Activated CD8-positive, alpha-beta T cell treated with anti-CD3 and anti-CD28 coated beads for 36 hours (primary cell): ENCODE data around the gene HTATIP2. TPM values are rescaled to one million over a fixed set of nuclear protein-coding genes. Genes with fewer than 3 reads are reported as not detected.

Source experiments
- ATAC-seq: fragments of 200-7000 bp; cut with Tn5 transposase; one replicate; pipeline ENCODE4 v1.10.0; 2021; ENCODE audit warnings: mild to moderate bottlenecking, moderate library complexity
- CTCF ChIA-PET: fragments of 350-600 bp; sonication (Branson Sonifier 250); formaldehyde crosslinking; loops from one replicate; lab custom pipeline; 2021; ENCODE audit warnings: antibody characterized with exemption; lab: Charles Lee
- POLR2A ChIA-PET: fragments of 350-600 bp; sonication (Branson Sonifier 250); formaldehyde crosslinking; loops from one replicate; lab custom pipeline; 2021; ENCODE audit warnings: antibody characterized with exemption; lab: Charles Lee
- DNase-seq: peaks from one replicate; pipeline ENCODE4 v3.0.0-alpha.2; 2020
- H3K27ac Mint-ChIP-seq: one replicate; pipeline ENCODE4 v1.8.0; 2021; ENCODE audit warnings: mild to moderate bottlenecking, mixed read lengths
- H3K27me3 Mint-ChIP-seq: one replicate; pipeline ENCODE4 v1.8.0; 2021; ENCODE audit warnings: mixed read lengths
- H3K36me3 Mint-ChIP-seq: one replicate; pipeline ENCODE4 v1.8.0; 2021; ENCODE audit warnings: low read depth, mixed read lengths
- H3K4me1 Mint-ChIP-seq: one replicate; pipeline ENCODE4 v1.8.0; 2021; ENCODE audit warnings: low read depth, mixed read lengths
- H3K4me3 Mint-ChIP-seq: one replicate; pipeline ENCODE4 v1.8.0; 2021; ENCODE audit warnings: mild to moderate bottlenecking, moderate library complexity, mixed read lengths
- H3K9me3 Mint-ChIP-seq: one replicate; pipeline ENCODE4 v1.8.0; 2021; ENCODE audit warnings: mixed read lengths
- CTCF ChIP-seq: fragments of 200-600 bp; IDR thresholded peaks from one replicate; pipeline ENCODE4 v1.8.0; 2022; ENCODE audit warnings: antibody characterized with exemption, mild to moderate bottlenecking
- intact Hi-C: fragments of 100-400 bp; cut with micrococcal nuclease; formaldehyde crosslinking; loops from one replicate; pipeline ENCODE4 v1.10.0; 2022
- total RNA-seq, 2 experiments: library from RNA; stranded (reverse); gene quantifications; one replicate each; pipeline ENCODE4 v1.2.3, GENCODE V29; 2021

The HTATIP2 gene
- total RNA-seq, 2 experiments from 2014 or later, result 42.8 to 44.8 TPM

GRCh38 chr11:20429216-20429615, 65.7 kb downstream of the HTATIP2 start:
- H3K27ac Mint-ChIP-seq, result no peak overlapping the region
- POLR2A ChIA-PET, result no interaction called here
- no peaks in the 10 kb centered on the region for H3K27me3 Mint-ChIP-seq
- H3K4me3 Mint-ChIP-seq, result no peak overlapping the region
- TF ChIP-seq CTCF, result no peak
- no peaks in the 10 kb centered on the region for H3K9me3 Mint-ChIP-seq
- H3K36me3 Mint-ChIP-seq, result peaks cover 35% of the 10 kb centered on the region
- no peak for DNase-seq
- no peak for ATAC-seq
- CTCF ChIA-PET, result interaction anchor here (1.2 kb wide), 1 partner anchor 10 kb away, joined by 3 read pairs; no protein-coding TSS in a partner anchor
- no peaks in the 10 kb centered on the region for H3K4me1 Mint-ChIP-seq
- intact Hi-C loops, result no loop called here

Other genes with a start within 250 kb of the HTATIP2 start
- gene DBX1, start 203.2 kb upstream of the HTATIP2 start, total RNA-seq, result not detected
- gene PRMT3, start 24.0 kb downstream of the HTATIP2 start, total RNA-seq, result 10 to 100 TPM; 33.3 to 36.4 TPM
- not detected for gene SLC6A5, start 235.9 kb downstream of the HTATIP2 start, total RNA-seq